Measurements from ENCODE around the gene IRX2.

IRX2 gene

GRCh38 chr5:2755681-2756171 is 4.2 kb upstream of the IRX2 start:
- DNase-seq, result no peak

GRCh38 chr5:2755076-2755680 is 3.7 kb upstream of the IRX2 start:
- no peak for DNase-seq

DNA sequence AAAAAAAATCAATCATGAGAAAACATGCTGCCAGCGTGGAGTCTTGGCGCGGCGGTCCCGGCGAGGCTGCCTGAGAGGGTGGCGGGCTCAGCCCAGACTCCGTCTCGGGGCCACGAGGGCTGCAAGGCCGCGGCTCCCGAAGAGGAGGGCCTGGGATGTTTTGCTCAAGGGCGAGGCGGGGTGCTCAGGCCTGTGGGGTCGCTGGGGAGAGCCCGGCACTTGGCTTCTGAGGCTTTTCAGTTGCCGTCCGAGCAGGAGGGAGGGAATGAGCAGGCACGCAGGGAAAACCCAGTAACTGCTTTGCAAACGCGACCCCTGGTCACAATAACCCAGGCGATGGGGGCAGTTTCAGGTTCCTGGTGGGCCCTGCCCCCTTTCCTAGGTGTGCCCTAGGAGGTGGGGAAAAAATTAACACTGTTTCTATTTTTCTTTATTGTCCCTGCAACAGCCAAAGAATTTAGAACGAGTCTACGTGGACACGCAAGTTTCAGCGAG is 3.2 kb upstream of the IRX2 start:
- no peak for DNase-seq

DNA sequence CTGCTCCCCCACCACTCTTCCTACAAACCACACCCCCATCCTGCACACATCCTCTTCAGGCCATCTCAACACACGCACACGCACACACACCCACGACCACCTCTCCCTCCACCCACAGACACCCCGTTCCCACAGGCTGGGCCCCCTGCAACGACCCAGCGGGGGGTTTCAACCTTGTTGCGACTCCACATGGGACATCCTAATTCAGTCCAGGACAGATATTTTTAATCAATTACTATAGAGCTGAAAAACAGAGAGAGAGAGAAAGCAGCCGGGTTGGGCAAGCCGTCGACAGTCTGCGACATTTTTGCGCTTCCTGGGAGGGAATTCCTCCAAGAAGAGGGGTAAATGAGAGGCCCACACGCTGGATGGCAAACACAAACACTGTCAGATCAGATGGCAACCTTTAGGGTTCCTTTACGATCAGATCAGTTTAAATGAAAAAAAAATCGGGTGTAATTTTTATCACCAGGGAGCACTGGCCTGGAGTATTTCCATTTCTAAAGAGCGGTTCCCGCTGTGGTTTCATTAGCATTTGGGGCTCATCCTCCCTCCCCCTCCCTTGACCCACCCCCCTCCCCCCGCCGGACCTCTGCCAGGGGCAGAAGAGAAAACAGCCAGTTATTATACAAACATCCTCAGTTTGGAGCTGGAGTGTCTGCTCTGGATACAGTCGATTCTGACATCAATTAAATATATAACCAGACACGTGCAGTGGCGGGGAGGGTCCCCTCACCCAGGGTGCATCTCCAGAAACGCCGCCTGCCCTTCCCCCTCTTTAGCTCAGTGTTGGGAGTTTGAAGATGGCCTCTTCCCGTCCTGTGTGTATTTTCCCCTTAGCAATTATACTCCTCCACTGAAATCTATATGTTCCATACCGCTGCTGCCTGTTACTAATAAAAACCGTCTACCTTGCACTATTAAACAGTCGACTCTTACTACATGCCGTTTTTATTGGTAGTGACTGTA is 2.3 kb upstream of the IRX2 start:
- no peak for DNase-seq

- DNase-seq, result no peak
Observed at GRCh38 chr5:2752821-2753439, 1.5 kb upstream of the IRX2 start.

GRCh38 chr5:2752059-2752820 is 763 bp upstream of the IRX2 start:
- DNase-seq, result no peak

GRCh38 chr5:2750758-2751464 is 566 bp downstream of the IRX2 start:
- no peak for DNase-seq

GRCh38 chr5:2750026-2750757 is 1.3 kb downstream of the IRX2 start:
- DNase-seq, result no peak

- no peak for DNase-seq
Observed at GRCh38 chr5:2749514-2750025, 1.9 kb downstream of the IRX2 start.

DNA sequence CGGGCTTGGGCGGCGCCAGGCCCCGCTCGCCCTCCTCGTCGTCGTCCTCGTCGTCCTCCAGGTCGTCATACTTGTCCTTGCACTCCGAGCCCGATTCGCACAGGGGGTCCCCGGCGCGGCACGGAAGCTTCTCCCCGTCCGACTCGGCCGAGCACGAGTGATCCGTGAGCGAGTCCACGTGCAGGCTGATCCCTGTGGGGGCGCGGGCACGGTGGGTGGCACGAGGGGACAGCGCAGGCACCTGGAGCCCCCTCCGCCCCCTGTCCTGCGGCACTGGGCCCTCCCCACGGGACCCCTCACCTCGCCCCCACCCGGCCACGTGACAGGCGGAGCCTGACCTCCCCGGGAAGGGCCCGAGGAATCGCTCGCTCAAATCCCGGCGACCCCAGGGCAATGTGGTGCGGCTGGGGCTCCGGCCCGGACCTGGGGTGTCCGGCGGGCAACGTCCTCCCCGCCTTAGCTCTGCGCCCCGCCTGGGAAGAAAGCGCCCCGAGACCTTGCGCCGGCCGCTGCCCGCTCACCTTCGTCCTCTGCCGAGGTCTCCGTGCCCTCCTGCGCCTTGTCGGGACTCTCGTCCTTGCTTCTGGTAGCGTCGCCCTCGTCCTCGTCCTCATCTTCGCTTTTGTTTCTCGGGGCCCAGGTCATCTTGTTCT is 2.5 kb downstream of the IRX2 start:
- DNase-seq, result no peak

DNA sequence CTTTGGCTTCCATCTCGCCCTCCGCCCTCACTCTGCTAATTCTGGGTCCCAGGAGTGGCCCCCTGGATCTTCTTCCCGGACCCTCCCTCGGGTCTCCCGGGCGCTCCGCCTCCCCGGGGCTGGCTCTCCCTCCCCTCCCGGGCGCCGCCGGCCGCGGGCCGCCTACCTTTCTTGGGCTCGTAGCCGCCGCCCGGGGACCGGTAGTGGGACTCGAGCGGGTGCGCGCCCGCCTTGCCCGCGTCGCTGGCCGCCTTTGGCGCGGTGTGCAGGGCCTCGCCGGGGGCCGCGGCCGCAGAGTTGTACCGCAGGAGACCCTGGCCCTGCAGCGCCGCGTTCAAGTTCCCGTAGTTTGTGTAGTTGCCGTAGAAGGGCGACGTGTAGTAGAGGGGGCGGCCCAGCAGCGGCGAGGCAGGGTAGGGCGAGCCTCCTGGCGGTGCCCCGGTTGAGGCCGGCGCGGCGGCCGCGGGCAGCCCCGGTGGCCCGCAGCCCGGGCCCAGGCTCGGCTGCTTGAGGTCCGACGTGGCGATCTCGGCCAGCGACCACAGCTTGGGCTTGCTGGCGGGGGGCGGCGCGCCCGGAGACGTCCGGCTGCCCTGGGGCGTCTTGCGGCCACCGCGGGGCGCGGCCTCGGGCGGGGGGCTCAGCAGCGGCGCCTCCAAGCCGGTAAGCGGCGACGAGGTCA is 3.2 kb downstream of the IRX2 start:
- no peak for DNase-seq

DNA sequence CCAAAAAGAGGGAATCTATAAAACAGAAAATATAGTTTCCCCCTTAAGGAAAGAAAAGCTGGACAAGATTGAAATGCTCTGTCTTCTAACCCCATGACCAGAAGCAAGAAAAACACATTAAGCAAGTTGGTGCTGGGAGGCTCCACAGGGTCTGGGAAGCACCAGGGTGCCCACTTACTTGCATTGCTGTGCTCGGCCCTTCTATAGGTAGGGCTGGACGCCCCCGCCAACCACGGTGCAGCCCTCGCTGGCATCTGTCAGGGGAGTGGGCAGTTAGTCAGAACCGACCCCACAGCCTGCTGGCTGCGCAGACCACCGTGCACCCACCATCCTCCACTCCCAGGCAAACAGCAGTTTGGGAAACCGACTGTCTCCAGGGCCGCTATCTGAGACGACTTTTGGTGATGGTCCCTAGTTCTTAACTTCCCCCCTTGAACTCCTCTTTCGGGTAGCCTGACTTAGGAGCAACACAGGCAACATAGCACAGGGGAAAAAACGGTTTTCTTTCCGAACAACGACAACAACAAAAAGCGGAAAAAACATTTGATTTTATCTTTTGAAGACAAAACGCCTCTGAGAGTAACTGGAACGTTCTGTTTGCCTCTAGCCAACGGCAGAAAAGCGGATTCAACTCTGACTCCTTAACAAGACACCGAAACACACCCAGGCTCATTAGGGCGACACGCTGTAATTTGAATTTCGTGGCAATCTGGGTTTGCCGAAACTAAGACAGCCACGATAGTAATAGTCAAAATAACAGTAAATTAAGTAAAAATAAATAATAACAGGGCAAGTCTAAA is 3.9 kb downstream of the IRX2 start:
- no peak for DNase-seq

- no peak for DNase-seq
Observed at GRCh38 chr5:2746561-2747032, 4.9 kb downstream of the IRX2 start.

DNA sequence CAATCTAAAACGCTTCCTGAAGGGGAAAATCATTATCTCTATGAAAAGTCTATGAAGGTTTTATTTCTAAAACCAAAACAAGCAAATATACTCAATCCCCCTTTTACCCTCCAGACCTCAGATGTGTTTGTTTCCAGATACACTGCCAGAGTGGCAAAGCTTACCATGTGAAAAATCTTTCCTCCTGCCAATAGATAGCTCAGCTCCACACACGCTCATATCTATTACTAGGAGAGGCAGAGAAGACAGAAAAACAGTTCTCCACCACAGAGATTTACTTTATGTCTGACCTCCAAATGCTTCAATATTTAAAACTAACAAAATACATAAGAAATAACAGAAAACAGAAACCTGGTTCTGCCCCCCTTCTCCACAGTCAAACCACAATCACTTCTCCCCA is 7.0 kb downstream of the IRX2 start:
- no peak for DNase-seq

- DNase-seq, result no peak
Observed at GRCh38 chr5:2742921-2743679, 8.4 kb downstream of the IRX2 start.

DNA sequence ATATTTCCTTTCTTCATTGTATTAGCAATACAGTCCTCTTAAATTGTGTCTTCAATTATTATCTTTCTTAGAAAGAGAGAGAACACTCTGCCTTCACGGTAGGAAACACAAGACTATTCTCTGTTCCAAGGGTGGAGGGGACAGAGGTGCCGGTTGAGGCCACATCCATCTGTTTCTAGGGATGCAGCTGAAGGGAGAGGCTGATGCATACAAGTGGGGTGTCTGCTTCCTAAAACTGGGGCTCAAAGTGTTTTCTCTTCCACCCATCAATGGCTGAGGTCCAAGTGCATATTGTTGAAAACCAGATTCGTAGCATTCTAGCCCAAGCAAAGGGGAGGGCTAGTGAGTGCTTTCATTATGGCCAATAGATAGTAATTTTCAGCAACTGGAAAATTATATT is 9.5 kb downstream of the IRX2 start:
- DNase-seq, result no peak

DNA sequence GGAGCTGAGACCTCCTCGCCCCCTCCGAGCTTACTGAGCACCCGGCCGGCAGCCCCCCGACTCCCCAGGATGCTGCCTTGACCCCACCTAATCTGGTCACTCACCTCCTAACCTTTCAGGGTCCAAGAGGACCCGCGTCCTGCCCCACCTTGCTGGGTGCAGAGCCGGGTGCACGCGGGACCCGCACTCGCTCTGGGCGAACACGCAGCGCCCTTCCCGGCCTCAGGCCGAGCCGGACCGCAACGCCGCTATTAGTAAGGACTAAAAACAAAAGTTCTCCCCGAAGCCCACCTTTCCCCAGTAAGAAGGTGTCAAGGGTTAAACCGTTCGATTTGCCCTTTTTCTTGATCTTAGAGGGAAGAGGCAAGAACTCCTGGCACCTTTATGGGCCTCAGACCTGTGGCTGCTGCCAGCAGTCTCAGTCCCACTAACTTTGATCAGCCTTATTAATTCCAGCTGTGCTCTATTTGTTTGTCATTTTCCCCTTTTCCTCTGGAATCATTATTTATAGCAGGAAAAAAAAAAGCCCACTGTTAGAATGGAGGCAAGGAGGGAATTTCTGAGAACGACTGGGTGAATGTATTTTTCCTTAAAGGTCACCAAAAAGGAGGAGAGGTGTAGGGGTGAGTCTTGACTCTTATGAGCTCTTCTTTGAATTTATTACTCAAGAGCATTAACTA is 10.5 kb downstream of the IRX2 start:
- no peak for DNase-seq

Measured in kidney glomerular epithelial cell (primary cell).